KMS-11 (cell line): ENCODE results near the gene NFX1.
"Not testable (repeated sequence)": the region's sequence is repeated elsewhere in the genome, so short reads cannot be mapped to it uniquely, and the experiment has no call there.

ENCODE experiments used
- H2AFZ ChIP-seq: fragments of 200-600 bp; sonication (generic); 2 replicates; pipeline ENCODE4 v1.6.1; 2016; ENCODE audit warnings: antibody characterized with exemption, mixed run types, low read depth
- H3K27ac ChIP-seq: fragments of 200-600 bp; sonication (generic); 2 replicates; pipeline ENCODE4 v1.6.1; 2016; ENCODE audit warnings: mild to moderate bottlenecking, mixed run types
- H3K27me3 ChIP-seq: fragments of 200-600 bp; sonication (generic); 2 replicates; pipeline ENCODE4 v1.6.1; 2017; ENCODE audit warnings: mild to moderate bottlenecking, low read depth, mixed run types, moderate library complexity; ENCODE audit not compliant: insufficient read depth
- H3K36me3 ChIP-seq: fragments of 200-600 bp; sonication (generic); 2 replicates; pipeline ENCODE4 v1.6.1; 2017; ENCODE audit warnings: mild to moderate bottlenecking, mixed run types; ENCODE audit not compliant: insufficient read depth
- H3K4me1 ChIP-seq: fragments of 200-600 bp; sonication (generic); 2 replicates; pipeline ENCODE4 v1.6.1; 2016; ENCODE audit warnings: mild to moderate bottlenecking, low read depth, mixed run types; ENCODE audit not compliant: poor library complexity, severe bottlenecking
- H3K4me2 ChIP-seq: fragments of 200-600 bp; sonication (generic); 2 replicates; pipeline ENCODE4 v1.7.0; 2016; ENCODE audit warnings: mild to moderate bottlenecking, mixed run types
- H3K4me3 ChIP-seq: fragments of 200-600 bp; sonication (generic); IDR thresholded peaks from 2 replicates; pipeline ENCODE4 v1.6.1; 2017; ENCODE audit warnings: low read depth, low read length, mixed read lengths; ENCODE audit not compliant: insufficient read depth
- H3K79me2 ChIP-seq: fragments of 200-600 bp; sonication (generic); 2 replicates; pipeline ENCODE4 v1.6.1; 2016; ENCODE audit warnings: low read depth, mixed run types; ENCODE audit not compliant: insufficient read depth
- H3K9ac ChIP-seq: fragments of 200-600 bp; sonication (generic); 2 replicates; pipeline ENCODE4 v1.6.1; 2016; ENCODE audit warnings: mild to moderate bottlenecking, mixed run types
- H4K20me1 ChIP-seq: fragments of 200-600 bp; sonication (generic); 2 replicates; pipeline ENCODE4 v1.6.1; 2016; ENCODE audit warnings: mild to moderate bottlenecking, mixed run types; ENCODE audit not compliant: insufficient read depth
- TF ChIP-seq, protein P1 (sequence below): fragments of 200-600 bp; sonication (generic); conservative IDR thresholded peaks from 2 replicates; pipeline ENCODE4 v1.6.1; 2017; ENCODE audit warnings: low read depth, mild to moderate bottlenecking, antibody characterized with exemption, low read length, moderate library complexity, mixed read lengths

The NFX1 gene

DNA sequence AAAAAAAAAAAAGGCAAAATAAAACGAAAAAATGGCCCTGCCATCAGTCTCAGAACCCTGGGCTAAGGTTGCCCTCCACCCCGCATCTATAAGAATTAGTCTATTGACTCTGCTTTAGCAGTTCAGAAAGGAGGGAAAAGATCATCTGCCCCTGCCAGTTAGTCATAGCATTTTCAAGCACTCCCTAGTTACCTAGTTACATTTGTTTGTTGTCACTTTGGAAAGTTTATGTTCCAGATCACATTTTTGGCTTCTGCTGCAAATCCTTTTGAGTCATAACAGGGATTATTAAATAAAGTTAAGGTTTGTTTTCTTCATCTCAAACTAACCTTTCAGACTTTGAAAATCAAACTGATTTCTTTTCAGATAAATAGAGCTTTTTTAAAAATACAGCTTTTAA is 60.0 kb downstream of the NFX1 start:
- Histone ChIP-seq H2AFZ (no peak overlapping the region), H3K27ac (no peak overlapping the region), H3K36me3 (peaks cover 19% of the 10 kb centered on the region; the same call in 1 of the 2 replicates), H3K79me2 (no peaks in the 10 kb centered on the region), H3K4me2 (no peak overlapping the region), H3K9ac (no peak overlapping the region), H3K4me1 (peaks cover 14% of the 10 kb centered on the region), H4K20me1 (no peaks in the 10 kb centered on the region), H3K4me3 (no peak overlapping the region), H3K27me3 (no peaks in the 10 kb centered on the region)
- TF ChIP-seq, protein P1, sequence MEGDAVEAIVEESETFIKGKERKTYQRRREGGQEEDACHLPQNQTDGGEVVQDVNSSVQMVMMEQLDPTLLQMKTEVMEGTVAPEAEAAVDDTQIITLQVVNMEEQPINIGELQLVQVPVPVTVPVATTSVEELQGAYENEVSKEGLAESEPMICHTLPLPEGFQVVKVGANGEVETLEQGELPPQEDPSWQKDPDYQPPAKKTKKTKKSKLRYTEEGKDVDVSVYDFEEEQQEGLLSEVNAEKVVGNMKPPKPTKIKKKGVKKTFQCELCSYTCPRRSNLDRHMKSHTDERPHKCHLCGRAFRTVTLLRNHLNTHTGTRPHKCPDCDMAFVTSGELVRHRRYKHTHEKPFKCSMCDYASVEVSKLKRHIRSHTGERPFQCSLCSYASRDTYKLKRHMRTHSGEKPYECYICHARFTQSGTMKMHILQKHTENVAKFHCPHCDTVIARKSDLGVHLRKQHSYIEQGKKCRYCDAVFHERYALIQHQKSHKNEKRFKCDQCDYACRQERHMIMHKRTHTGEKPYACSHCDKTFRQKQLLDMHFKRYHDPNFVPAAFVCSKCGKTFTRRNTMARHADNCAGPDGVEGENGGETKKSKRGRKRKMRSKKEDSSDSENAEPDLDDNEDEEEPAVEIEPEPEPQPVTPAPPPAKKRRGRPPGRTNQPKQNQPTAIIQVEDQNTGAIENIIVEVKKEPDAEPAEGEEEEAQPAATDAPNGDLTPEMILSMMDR = no peak

DNA sequence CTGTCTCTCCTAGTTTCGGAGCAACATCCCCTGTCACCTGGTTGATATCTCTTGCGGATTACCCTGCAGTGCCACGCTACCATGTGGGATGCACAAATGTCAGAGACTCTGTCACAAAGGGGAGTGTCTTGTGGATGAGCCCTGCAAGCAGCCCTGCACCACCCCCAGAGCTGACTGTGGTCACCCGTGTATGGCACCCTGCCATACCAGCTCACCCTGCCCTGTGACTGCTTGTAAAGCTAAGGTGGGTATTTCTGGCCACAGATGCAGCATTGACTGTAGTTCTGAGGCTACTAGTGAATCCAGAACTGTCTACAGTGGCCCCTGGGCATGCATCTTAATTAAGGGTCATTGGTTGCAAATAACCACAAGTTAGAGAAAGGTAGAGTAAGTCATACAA is 61.2 kb downstream of the NFX1 start:
- Histone ChIP-seq H3K79me2 (no peaks in the 10 kb centered on the region), H3K9ac (no peak overlapping the region), H3K27me3 (no peaks in the 10 kb centered on the region), H3K4me1 (peaks cover 14% of the 10 kb centered on the region), H2AFZ (no peak overlapping the region), H3K27ac (no peak overlapping the region), H3K4me2 (no peak overlapping the region), H4K20me1 (no peaks in the 10 kb centered on the region), H3K36me3 (peaks cover 11% of the 10 kb centered on the region; the same call in 1 of the 2 replicates), H3K4me3 (no peak overlapping the region)
- TF ChIP-seq, protein P1 = no peak

GRCh38 chr9:33354651-33355211 is 64.4 kb downstream of the NFX1 start:
- H3K36me3 ChIP-seq = no peaks in the 10 kb centered on the region; the same call in 1 of the 2 replicates
- no peak overlapping the region for H2AFZ ChIP-seq

GRCh38 chr9:33355933-33356332 is 65.6 kb downstream of the NFX1 start:
- Histone ChIP-seq H3K36me3 (no peaks in the 10 kb centered on the region; the same call in 1 of the 2 replicates), H3K9ac (no peak overlapping the region), H3K4me3 (no peak overlapping the region)

More at GRCh38 chr9:33354651-33355211, 64.4 kb downstream of the NFX1 start:
- peaks cover 14% of the 10 kb centered on the region for H3K4me1 ChIP-seq
- no peaks in the 10 kb centered on the region for H4K20me1 ChIP-seq
- no peak overlapping the region for H3K4me2 ChIP-seq
- no peak overlapping the region for H3K27ac ChIP-seq
- H3K79me2 ChIP-seq = no peaks in the 10 kb centered on the region
- no peaks in the 10 kb centered on the region for H3K27me3 ChIP-seq
- H3K4me3 ChIP-seq = no peak overlapping the region
- H3K9ac ChIP-seq = no peak overlapping the region
- TF ChIP-seq, protein P1 = no peak

DNA sequence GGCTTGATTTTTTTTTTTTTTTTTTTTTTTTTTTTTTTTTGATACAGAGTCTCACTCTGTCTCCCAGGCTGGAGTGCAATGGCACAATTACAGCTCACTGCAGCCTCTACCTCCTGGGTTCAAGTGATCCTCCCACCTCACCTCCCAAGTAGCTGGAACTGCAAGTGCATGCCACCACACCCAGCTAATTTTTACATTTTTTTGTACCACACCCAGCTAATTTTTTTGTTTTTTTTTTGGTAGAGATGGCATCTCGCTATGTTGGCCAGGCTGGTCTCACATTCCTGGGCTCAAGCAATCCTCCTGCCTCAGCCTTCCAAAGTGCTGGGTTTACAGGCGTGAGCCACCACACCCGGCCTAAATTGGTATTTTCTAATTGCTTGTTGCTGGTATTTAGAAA is 68.3 kb downstream of the NFX1 start:
- not testable (repeated sequence) for H3K9ac ChIP-seq, H3K4me2 ChIP-seq, H3K79me2 ChIP-seq, H3K27ac ChIP-seq, H3K4me1 ChIP-seq, H2AFZ ChIP-seq, H3K27me3 ChIP-seq, H4K20me1 ChIP-seq, H3K4me3 ChIP-seq, H3K36me3 ChIP-seq

More at GRCh38 chr9:33355933-33356332, 65.6 kb downstream of the NFX1 start:
- Histone ChIP-seq H2AFZ (no peak overlapping the region), H3K4me1 (peaks cover 7% of the 10 kb centered on the region), H3K4me2 (no peak overlapping the region), H3K27ac (no peak overlapping the region), H3K79me2 (no peaks in the 10 kb centered on the region), H4K20me1 (no peaks in the 10 kb centered on the region), H3K27me3 (no peaks in the 10 kb centered on the region)
- TF ChIP-seq, protein P1 = no peak
